Smooth muscle cell (in vitro differentiated cells): ENCODE measurements around the gene CORIN. TPM values are rescaled to one million over a fixed set of nuclear protein-coding genes. Genes with fewer than 3 reads are reported as not detected.

ENCODE experiments used
- DNase-seq: peaks from one replicate; lab custom pipeline; 2025; ENCODE audit not compliant: unreplicated experiment; lab: John Stamatoyannopoulos, UW
- H2AFZ ChIP-seq: fragments of 200-600 bp; sonication (generic); 2 replicates; pipeline ENCODE4 v1.6.0; 2016; ENCODE audit warnings: antibody characterized with exemption, low read depth, mild to moderate bottlenecking
- H3F3A ChIP-seq: fragments of 200-600 bp; sonication (generic); 2 replicates; pipeline ENCODE4 v1.6.0; 2017; ENCODE audit warnings: antibody characterized with exemption, low read depth
- H3K27ac ChIP-seq: fragments of 200-600 bp; sonication (generic); 2 replicates; pipeline ENCODE4 v1.5.1; 2016; ENCODE audit warnings: low read depth, mild to moderate bottlenecking
- H3K27me3 ChIP-seq: fragments of 200-600 bp; sonication (generic); 2 replicates; pipeline ENCODE4 v1.6.1; 2016; ENCODE audit warnings: low read depth, mild to moderate bottlenecking
- H3K36me3 ChIP-seq: fragments of 200-600 bp; sonication (generic); 2 replicates; pipeline ENCODE4 v1.5.1; 2016; ENCODE audit warnings: low read depth
- H3K4me1 ChIP-seq: fragments of 200-600 bp; sonication (generic); 2 replicates; pipeline ENCODE4 v1.5.1; 2016; ENCODE audit warnings: low read depth
- H3K4me2 ChIP-seq: fragments of 200-600 bp; sonication (generic); 2 replicates; pipeline ENCODE4 v1.6.0; 2016; ENCODE audit warnings: mild to moderate bottlenecking
- H3K4me3 ChIP-seq: fragments of 200-600 bp; sonication (generic); 2 replicates; pipeline ENCODE4 v1.5.1; 2016; ENCODE audit warnings: mild to moderate bottlenecking
- H3K79me2 ChIP-seq: fragments of 200-600 bp; sonication (generic); 2 replicates; pipeline ENCODE4 v1.6.0; 2016; ENCODE audit warnings: low read depth, mild to moderate bottlenecking
- H3K9ac ChIP-seq: fragments of 200-600 bp; sonication (generic); 2 replicates; pipeline ENCODE4 v1.6.0; 2016; ENCODE audit warnings: low read depth
- H3K9me3 ChIP-seq: fragments of 200-600 bp; sonication (generic); replicated peaks from 2 replicates; pipeline ENCODE4 v1.5.1; 2016; ENCODE audit warnings: low read depth
- H4K20me1 ChIP-seq: fragments of 200-600 bp; sonication (generic); 2 replicates; pipeline ENCODE4 v1.6.0; 2016; ENCODE audit warnings: low read depth
- WGBS: methylation state at CpG from one replicate; pipeline ENCODE4 v1.1.7; 2016; ENCODE audit warnings: low lambda C conversion rate; 5-methylcytosine and 5-hydroxymethylcytosine counted together
- polyA plus RNA-seq: library from polyadenylated mRNA; unstranded; fragments of >200 nt; fragmentation: Nextera tagmentation; extraction: Ambion mirVana; gene quantifications from 2 replicates; pipeline ENCODE4 v1.2.1, GENCODE V29; 2016
- total RNA-seq: library from RNA; depleted of rRNA; stranded (reverse); fragments of >200 nt; gene quantifications from 2 replicates; pipeline ENCODE4 v1.2.3, GENCODE V29; 2014
- TF ChIP-seq, protein P1 (sequence below): fragments of 200-600 bp; sonication (generic); IDR thresholded peaks from 2 replicates; pipeline ENCODE4 v1.5.1; 2017; ENCODE audit warnings: borderline replicate concordance, mild to moderate bottlenecking, antibody characterized with exemption; ENCODE audit not compliant: insufficient read depth, poor library complexity, severe bottlenecking

The CORIN gene
- total and polyA plus RNA-seq, 2 experiments from 2014 or later = 0.27 to 1.8 TPM

- H3K9me3 ChIP-seq = no peaks in the 10 kb centered on the region
- no peaks in the 10 kb centered on the region for H4K20me1 ChIP-seq
- TF ChIP-seq, protein P1, sequence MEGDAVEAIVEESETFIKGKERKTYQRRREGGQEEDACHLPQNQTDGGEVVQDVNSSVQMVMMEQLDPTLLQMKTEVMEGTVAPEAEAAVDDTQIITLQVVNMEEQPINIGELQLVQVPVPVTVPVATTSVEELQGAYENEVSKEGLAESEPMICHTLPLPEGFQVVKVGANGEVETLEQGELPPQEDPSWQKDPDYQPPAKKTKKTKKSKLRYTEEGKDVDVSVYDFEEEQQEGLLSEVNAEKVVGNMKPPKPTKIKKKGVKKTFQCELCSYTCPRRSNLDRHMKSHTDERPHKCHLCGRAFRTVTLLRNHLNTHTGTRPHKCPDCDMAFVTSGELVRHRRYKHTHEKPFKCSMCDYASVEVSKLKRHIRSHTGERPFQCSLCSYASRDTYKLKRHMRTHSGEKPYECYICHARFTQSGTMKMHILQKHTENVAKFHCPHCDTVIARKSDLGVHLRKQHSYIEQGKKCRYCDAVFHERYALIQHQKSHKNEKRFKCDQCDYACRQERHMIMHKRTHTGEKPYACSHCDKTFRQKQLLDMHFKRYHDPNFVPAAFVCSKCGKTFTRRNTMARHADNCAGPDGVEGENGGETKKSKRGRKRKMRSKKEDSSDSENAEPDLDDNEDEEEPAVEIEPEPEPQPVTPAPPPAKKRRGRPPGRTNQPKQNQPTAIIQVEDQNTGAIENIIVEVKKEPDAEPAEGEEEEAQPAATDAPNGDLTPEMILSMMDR = no peak
- H3K36me3 ChIP-seq = no peaks in the 10 kb centered on the region
- no peak overlapping the region for H2AFZ ChIP-seq
- H3K4me1 ChIP-seq = no peaks in the 10 kb centered on the region
- H3K27me3 ChIP-seq = no peaks in the 10 kb centered on the region
- H3K4me2 ChIP-seq = no peak overlapping the region
- no peak overlapping the region for H3K9ac ChIP-seq
- no peaks in the 10 kb centered on the region for H3F3A ChIP-seq
- H3K27ac ChIP-seq = no peak overlapping the region
- WGBS = 80% methylated on average over 1 of the region's 1 CpG
- H3K79me2 ChIP-seq = no peaks in the 10 kb centered on the region
- DNase-seq = no peak
- no peak overlapping the region for H3K4me3 ChIP-seq
Observed at GRCh38 chr4:47621181-47621580, 216.7 kb downstream of the CORIN start.

GRCh38 chr4:47619691-47620090, 218.2 kb downstream of the CORIN start:
- Histone ChIP-seq H3K4me3 (no peak overlapping the region), H3K79me2 (no peaks in the 10 kb centered on the region), H3K27me3 (no peaks in the 10 kb centered on the region), H3K9me3 (no peaks in the 10 kb centered on the region), H3K36me3 (no peaks in the 10 kb centered on the region), H3K9ac (no peak overlapping the region), H4K20me1 (no peaks in the 10 kb centered on the region), H3K4me1 (no peaks in the 10 kb centered on the region), H2AFZ (no peak overlapping the region), H3F3A (no peaks in the 10 kb centered on the region), H3K4me2 (no peak overlapping the region), H3K27ac (no peak overlapping the region)
- 88% methylated on average over 2 of the region's 2 CpGs for WGBS
- TF ChIP-seq, protein P1 = no peak
- DNase-seq = no peak

DNA sequence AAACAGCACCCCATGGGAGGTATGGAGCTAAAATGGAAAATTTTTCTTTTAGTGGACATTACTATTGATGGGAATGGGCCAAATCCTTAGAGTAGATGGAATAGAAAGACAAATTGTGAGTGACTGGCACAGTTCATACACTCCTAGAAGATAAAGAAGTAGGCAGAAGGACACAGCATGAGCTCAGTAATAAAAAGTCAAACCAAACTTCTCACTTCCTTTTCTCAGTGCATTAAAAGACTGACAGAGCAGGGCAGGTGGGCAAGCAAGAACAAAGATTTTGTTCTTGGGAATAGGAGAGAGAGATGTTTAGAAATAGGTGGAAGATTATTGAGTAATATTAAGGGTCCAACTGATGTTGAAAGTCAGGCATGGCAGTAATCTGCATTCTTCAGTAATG, 220.3 kb downstream of the CORIN start:
- no peak overlapping the region for H3K27ac ChIP-seq
- no peaks in the 10 kb centered on the region for H4K20me1 ChIP-seq
- H3K4me3 ChIP-seq = no peak overlapping the region
- no peaks in the 10 kb centered on the region for H3K36me3 ChIP-seq
- DNase-seq = no peak
- TF ChIP-seq, protein P1 = no peak
- no peaks in the 10 kb centered on the region for H3K4me1 ChIP-seq
- no peaks in the 10 kb centered on the region for H3K79me2 ChIP-seq
- no peaks in the 10 kb centered on the region for H3K9me3 ChIP-seq
- no peaks in the 10 kb centered on the region for H3K27me3 ChIP-seq
- no peak overlapping the region for H2AFZ ChIP-seq
- no peaks in the 10 kb centered on the region for H3F3A ChIP-seq
- no peak overlapping the region for H3K4me2 ChIP-seq
- H3K9ac ChIP-seq = no peak overlapping the region

DNA sequence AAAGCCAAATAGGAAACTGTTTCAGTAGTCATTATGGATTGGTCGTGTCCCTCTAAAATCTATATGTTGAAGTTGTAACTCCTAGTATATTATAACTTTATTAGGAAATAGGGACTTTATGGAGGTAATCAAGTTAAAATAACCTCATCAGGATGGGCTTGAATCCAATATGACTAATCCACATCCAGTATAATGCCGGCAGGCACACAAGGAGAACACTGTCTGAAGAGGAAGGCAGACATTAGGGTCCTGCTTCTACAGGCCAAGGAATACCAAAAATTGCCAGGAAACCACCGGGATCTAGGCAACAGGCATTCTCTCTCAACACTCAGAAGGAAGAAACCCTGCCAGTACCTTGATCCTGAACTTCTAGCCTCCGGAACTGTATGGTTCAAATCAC, 222.5 kb downstream of the CORIN start:
- Histone ChIP-seq H2AFZ (no peak overlapping the region), H3K4me2 (no peak overlapping the region)
- WGBS = 87% methylated on average over 4 of the region's 4 CpGs

More for the DNA sequence above, 222.5 kb downstream of the CORIN start:
- Histone ChIP-seq H3K27ac (no peak overlapping the region), H3K27me3 (no peaks in the 10 kb centered on the region), H3K4me3 (no peak overlapping the region), H3K79me2 (no peaks in the 10 kb centered on the region), H4K20me1 (no peaks in the 10 kb centered on the region), H3K4me1 (no peaks in the 10 kb centered on the region), H3F3A (no peaks in the 10 kb centered on the region), H3K36me3 (no peaks in the 10 kb centered on the region), H3K9ac (no peak overlapping the region), H3K9me3 (no peaks in the 10 kb centered on the region)
- no peak for DNase-seq
- TF ChIP-seq, protein P1 = no peak
